H9 (cell line): Measurements from ENCODE around the gene MYEF2. TPM values are rescaled to one million over a fixed set of nuclear protein-coding genes. Genes with fewer than 3 reads are reported as not detected.

Experiments used
- DNase-seq: peaks from one replicate; pipeline ENCODE4 v3.0.0-alpha.2; 2017
- H2AFZ ChIP-seq: one replicate; pipeline ENCODE4 v1.6.1; 2013; ENCODE audit warnings: mild to moderate bottlenecking, low read length, control low read depth, moderate library complexity
- H2AK5ac ChIP-seq: 2 replicates; pipeline ENCODE4 v1.6.1; 2013; ENCODE audit warnings: low read length, control low read depth, mixed read lengths; ENCODE audit not compliant: insufficient read length
- H2BK120ac ChIP-seq: one replicate; pipeline ENCODE4 v1.6.1; 2013; ENCODE audit warnings: low read depth, mild to moderate bottlenecking, low read length, control low read depth, inconsistent platforms; ENCODE audit not compliant: poor library complexity, severe bottlenecking
- H2BK12ac ChIP-seq: 2 replicates; pipeline ENCODE4 v1.6.1; 2013; ENCODE audit warnings: low read length, control low read depth, mixed read lengths, low read depth; ENCODE audit not compliant: insufficient read length
- H2BK15ac ChIP-seq: 2 replicates; pipeline ENCODE4 v1.6.1; 2013; ENCODE audit warnings: low read depth, low read length, control low read depth
- H2BK20ac ChIP-seq: one replicate; pipeline ENCODE4 v1.6.1; 2013; ENCODE audit warnings: low read depth, mild to moderate bottlenecking, low read length, control low read depth, inconsistent platforms; ENCODE audit not compliant: poor library complexity, severe bottlenecking
- H2BK5ac ChIP-seq: 2 replicates; pipeline ENCODE4 v1.6.1; 2013; ENCODE audit warnings: low read length, control low read depth, mixed read lengths; ENCODE audit not compliant: insufficient read length
- H3K14ac ChIP-seq: 2 replicates; pipeline ENCODE4 v1.6.1; 2013; ENCODE audit warnings: low read length, control low read depth; ENCODE audit not compliant: insufficient read depth
- H3K18ac ChIP-seq: 2 replicates; pipeline ENCODE4 v1.6.1; 2013; ENCODE audit warnings: low read depth, mild to moderate bottlenecking, mixed read lengths, low read length, control low read depth; ENCODE audit not compliant: insufficient read length
- H3K23ac ChIP-seq: 2 replicates; pipeline ENCODE4 v1.6.1; 2013; ENCODE audit warnings: low read length, control low read depth, mixed read lengths, low read depth; ENCODE audit not compliant: insufficient read length
- H3K23me2 ChIP-seq: 2 replicates; pipeline ENCODE4 v1.6.1; 2013; ENCODE audit warnings: low read depth, mild to moderate bottlenecking, mixed read lengths, low read length, control low read depth; ENCODE audit not compliant: insufficient read length, poor library complexity, severe bottlenecking
- H3K27ac ChIP-seq: 2 replicates; pipeline ENCODE4 v1.5.1; 2013; ENCODE audit warnings: low read length, control low read depth, mixed read lengths, low read depth; ENCODE audit not compliant: insufficient read length
- H3K27me3 ChIP-seq: 2 replicates; pipeline ENCODE4 v1.6.1; 2013; ENCODE audit warnings: low read length, control low read depth, inconsistent platforms; ENCODE audit not compliant: insufficient read depth
- H3K4ac ChIP-seq: 2 replicates; pipeline ENCODE4 v1.6.1; 2013; ENCODE audit warnings: low read depth, mild to moderate bottlenecking, control low read depth, inconsistent platforms, low read length, moderate library complexity
- H3K4me1 ChIP-seq: 2 replicates; pipeline ENCODE4 v1.6.1; 2013; ENCODE audit warnings: low read length, control low read depth, inconsistent platforms; ENCODE audit not compliant: insufficient read depth
- H3K4me2 ChIP-seq: 2 replicates; pipeline ENCODE4 v1.6.1; 2013; ENCODE audit warnings: low read length, control low read depth, mixed read lengths; ENCODE audit not compliant: insufficient read length, insufficient read depth
- H3K56ac ChIP-seq: 2 replicates; pipeline ENCODE4 v1.6.1; 2013; ENCODE audit warnings: low read depth, mild to moderate bottlenecking, mixed read lengths, low read length, control low read depth; ENCODE audit not compliant: insufficient read length
- H3K79me1 ChIP-seq: 2 replicates; pipeline ENCODE4 v1.6.1; 2013; ENCODE audit warnings: low read depth, mild to moderate bottlenecking, moderate library complexity, low read length, control low read depth, inconsistent platforms; ENCODE audit not compliant: insufficient read depth, poor library complexity, severe bottlenecking
- H3K79me2 ChIP-seq: 2 replicates; pipeline ENCODE4 v1.6.1; 2013; ENCODE audit warnings: low read length, control low read depth, inconsistent platforms; ENCODE audit not compliant: insufficient read depth
- H3K9ac ChIP-seq: 2 replicates; pipeline ENCODE4 v1.6.1; 2013; ENCODE audit warnings: low read length, control low read depth, mixed read lengths; ENCODE audit not compliant: insufficient read length; ENCODE audit errors: extremely low read depth
- H3K9me3 ChIP-seq: one replicate; pipeline ENCODE4 v1.6.1; 2013; ENCODE audit warnings: low read depth, low read length, inconsistent platforms; ENCODE audit not compliant: control insufficient read depth
- H3T11ph ChIP-seq: one replicate; pipeline ENCODE4 v1.6.1; 2013; ENCODE audit warnings: mild to moderate bottlenecking, low read length, control low read depth, inconsistent platforms
- H4K20me1 ChIP-seq: one replicate; pipeline ENCODE4 v1.6.1; 2013; ENCODE audit not compliant: control insufficient read depth, insufficient read length, insufficient read depth
- H4K5ac ChIP-seq: 2 replicates; pipeline ENCODE4 v1.6.1; 2013; ENCODE audit warnings: low read depth, mild to moderate bottlenecking, mixed read lengths, low read length, control low read depth; ENCODE audit not compliant: insufficient read length
- H4K8ac ChIP-seq: replicated peaks from 2 replicates; pipeline ENCODE4 v1.6.1; 2013; ENCODE audit warnings: low read length, control low read depth, mixed read lengths, low read depth; ENCODE audit not compliant: insufficient read length
- H4K91ac ChIP-seq: 2 replicates; pipeline ENCODE4 v1.6.1; 2013; ENCODE audit warnings: low read depth, mild to moderate bottlenecking, moderate library complexity, mixed read lengths, low read length, control low read depth; ENCODE audit not compliant: insufficient read length
- H3K27ac Mint-ChIP-seq, 3 experiments: 2 replicates in 2 of 3; 3 replicates in 1 of 3; pipeline ENCODE4 v1.8.0; 2020 to 2021; ENCODE audit warnings: mixed read lengths in 3 of 3, mild to moderate bottlenecking in 1 of 3, moderate library complexity in 1 of 3
- H3K27me3 Mint-ChIP-seq: 2 replicates; pipeline ENCODE4 v1.8.0; 2021; ENCODE audit warnings: low read depth, mild to moderate bottlenecking, moderate library complexity, mixed read lengths
- H3K36me3 Mint-ChIP-seq, 3 experiments: 2 replicates in 2 of 3; 3 replicates in 1 of 3; pipeline ENCODE4 v1.8.0; 2020 to 2021; ENCODE audit warnings: low read depth in 3 of 3, mixed read lengths in 3 of 3; ENCODE audit not compliant: insufficient read depth in 1 of 3
- H3K4me1 Mint-ChIP-seq, 2 experiments: 2 replicates each; pipeline ENCODE4 v1.8.0; 2020; ENCODE audit warnings: mixed read lengths in 2 of 2
- H3K4me3 Mint-ChIP-seq, 2 experiments: 2 replicates in 1 of 2; 3 replicates in 1 of 2; pipeline ENCODE4 v1.8.0; 2020 to 2021; ENCODE audit warnings: mild to moderate bottlenecking in 2 of 2, mixed read lengths in 2 of 2, moderate library complexity in 1 of 2
- H3K9me3 Mint-ChIP-seq, 2 experiments: 2 replicates in 1 of 2; 3 replicates in 1 of 2; pipeline ENCODE4 v1.8.0; 2020; ENCODE audit warnings: mild to moderate bottlenecking in 2 of 2, mixed read lengths in 2 of 2, moderate library complexity in 1 of 2
- total RNA-seq: library from RNA; stranded (reverse); gene quantifications from 2 replicates; pipeline ENCODE4 v1.2.1, GENCODE V29; 2021
- TF ChIP-seq, protein P1 (sequence below): fragments of 200-600 bp; sonication (generic); conservative IDR thresholded peaks from 3 replicates; pipeline ENCODE4 v1.8.0; 2021; ENCODE audit warnings: antibody characterized with exemption, mild to moderate bottlenecking

The MYEF2 gene
- total RNA-seq, 1 experiment from 2014 or later = 85.2 TPM

DNA sequence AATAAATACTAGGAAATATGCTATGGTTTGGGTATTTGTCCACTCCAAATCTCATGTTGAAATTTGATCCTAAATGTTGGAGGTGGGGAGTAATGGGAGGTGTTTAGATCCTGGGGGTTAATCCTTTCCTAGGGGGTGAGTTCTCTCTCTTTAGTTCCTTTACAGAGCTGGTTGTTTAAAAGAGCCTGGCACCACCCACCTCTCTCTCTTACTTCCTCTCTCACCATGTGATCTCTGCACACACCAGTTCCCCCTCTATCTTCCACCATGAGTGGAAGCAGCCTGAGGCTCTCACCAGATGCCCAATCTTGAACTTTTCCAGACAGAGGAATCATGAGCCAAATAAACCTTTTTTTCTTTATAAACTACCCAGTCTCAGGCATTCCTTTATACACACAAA, 46.8 kb downstream of the MYEF2 start:
- Histone ChIP-seq H2BK120ac (no peak overlapping the region), H2AK5ac (no peak overlapping the region), H4K20me1 (no peaks in the 10 kb centered on the region), H4K5ac (no peak overlapping the region), H3K27me3 (no peaks in the 10 kb centered on the region), H3K79me2 (no peaks in the 10 kb centered on the region), H3K14ac (no peak overlapping the region), H3T11ph (no peak overlapping the region), H3K23ac (no peak overlapping the region), H2BK15ac (no peak overlapping the region), H3K56ac (no peak overlapping the region), H3K23me2 (no peaks in the 10 kb centered on the region), H3K27ac (no peak overlapping the region), H3K9me3 (no peaks in the 10 kb centered on the region), H4K8ac (no peak overlapping the region), H2BK20ac (no peak overlapping the region), H4K91ac (no peak overlapping the region), H3K4me1 (no peaks in the 10 kb centered on the region; the same call in 1 of the 2 replicates), H2BK12ac (no peak overlapping the region), H3K9ac (no peak overlapping the region), H2BK5ac (no peak overlapping the region), H3K79me1 (no peaks in the 10 kb centered on the region), H3K18ac (no peak overlapping the region), H3K4me2 (no peak overlapping the region), H2AFZ (no peak overlapping the region), H3K4ac (no peak overlapping the region)
- Mint-ChIP-seq H3K4me3 (no peak overlapping the region), H3K36me3 (no peaks in the 10 kb centered on the region), H3K9me3 (no peaks in the 10 kb centered on the region), H3K27ac (peak overlapping the region in 2 of 3 experiments; percentile 55 to 58; a peak in 1 of 7 replicates), H3K4me1 (peaks cover 12 to 16% of the 10 kb centered on the region in 2 experiments), H3K27me3 (no peaks in the 10 kb centered on the region)
- no peak for DNase-seq
- TF ChIP-seq, protein P1, sequence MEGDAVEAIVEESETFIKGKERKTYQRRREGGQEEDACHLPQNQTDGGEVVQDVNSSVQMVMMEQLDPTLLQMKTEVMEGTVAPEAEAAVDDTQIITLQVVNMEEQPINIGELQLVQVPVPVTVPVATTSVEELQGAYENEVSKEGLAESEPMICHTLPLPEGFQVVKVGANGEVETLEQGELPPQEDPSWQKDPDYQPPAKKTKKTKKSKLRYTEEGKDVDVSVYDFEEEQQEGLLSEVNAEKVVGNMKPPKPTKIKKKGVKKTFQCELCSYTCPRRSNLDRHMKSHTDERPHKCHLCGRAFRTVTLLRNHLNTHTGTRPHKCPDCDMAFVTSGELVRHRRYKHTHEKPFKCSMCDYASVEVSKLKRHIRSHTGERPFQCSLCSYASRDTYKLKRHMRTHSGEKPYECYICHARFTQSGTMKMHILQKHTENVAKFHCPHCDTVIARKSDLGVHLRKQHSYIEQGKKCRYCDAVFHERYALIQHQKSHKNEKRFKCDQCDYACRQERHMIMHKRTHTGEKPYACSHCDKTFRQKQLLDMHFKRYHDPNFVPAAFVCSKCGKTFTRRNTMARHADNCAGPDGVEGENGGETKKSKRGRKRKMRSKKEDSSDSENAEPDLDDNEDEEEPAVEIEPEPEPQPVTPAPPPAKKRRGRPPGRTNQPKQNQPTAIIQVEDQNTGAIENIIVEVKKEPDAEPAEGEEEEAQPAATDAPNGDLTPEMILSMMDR = no peak
